ENCODE measurements around the gene TNFRSF4.

The TNFRSF4 gene

DNA sequence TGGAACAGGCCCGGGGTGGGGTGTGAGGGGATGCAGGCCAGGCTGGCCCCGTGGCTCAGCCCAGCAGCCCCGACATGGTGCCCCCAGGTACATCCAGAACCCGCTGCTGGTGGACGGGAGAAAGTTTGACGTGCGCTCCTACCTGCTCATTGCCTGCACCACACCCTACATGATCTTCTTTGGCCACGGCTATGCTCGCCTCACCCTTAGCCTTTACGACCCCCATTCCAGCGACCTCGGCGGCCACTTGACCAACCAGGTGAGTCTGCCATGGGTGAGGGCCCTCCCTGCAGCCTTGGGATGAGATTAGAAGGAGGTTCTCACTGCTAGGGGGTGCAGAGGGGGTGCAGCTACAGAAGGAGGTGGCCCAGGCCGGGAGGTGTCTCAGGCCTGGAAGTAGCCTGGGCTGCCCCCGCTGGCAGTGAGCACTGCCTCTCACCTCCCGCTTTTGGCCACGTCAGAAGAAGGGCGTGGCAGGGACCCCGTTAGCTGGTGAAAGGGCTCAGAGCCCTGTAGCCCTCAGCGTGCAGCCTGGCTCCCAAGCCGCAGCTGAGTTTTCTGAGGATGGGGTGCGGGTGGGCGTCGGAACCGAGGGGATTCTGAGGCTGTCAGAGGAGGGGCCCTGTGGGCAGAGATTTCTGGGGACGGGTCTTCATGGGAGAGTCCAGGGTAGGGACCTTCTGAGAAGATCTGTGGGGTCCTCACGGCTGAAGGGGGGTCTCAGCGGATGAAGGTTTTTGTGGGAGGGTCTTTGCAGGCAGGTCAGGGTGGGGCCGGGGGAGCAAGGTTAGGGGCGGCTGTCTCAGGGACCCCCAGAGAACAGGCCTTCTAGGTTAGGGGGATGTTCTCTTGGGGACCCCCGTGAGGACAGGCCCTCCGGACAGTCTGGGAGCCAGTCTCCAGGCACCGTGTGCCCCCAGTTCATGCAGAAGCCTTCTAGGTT lies 29.8 kb downstream of the TNFRSF4 start:
- H3K4me3 ChIP-seq (ENCODE audit: low read depth, low read length): no peak overlapping the region
- DNase-seq (ENCODE audit: low read depth, low spot score): no peak
- in situ Hi-C loops (cut with HindIII; ENCODE audit: low sequenced_read_pairs): no loop called here
- TF ChIP-seq, protein P1, sequence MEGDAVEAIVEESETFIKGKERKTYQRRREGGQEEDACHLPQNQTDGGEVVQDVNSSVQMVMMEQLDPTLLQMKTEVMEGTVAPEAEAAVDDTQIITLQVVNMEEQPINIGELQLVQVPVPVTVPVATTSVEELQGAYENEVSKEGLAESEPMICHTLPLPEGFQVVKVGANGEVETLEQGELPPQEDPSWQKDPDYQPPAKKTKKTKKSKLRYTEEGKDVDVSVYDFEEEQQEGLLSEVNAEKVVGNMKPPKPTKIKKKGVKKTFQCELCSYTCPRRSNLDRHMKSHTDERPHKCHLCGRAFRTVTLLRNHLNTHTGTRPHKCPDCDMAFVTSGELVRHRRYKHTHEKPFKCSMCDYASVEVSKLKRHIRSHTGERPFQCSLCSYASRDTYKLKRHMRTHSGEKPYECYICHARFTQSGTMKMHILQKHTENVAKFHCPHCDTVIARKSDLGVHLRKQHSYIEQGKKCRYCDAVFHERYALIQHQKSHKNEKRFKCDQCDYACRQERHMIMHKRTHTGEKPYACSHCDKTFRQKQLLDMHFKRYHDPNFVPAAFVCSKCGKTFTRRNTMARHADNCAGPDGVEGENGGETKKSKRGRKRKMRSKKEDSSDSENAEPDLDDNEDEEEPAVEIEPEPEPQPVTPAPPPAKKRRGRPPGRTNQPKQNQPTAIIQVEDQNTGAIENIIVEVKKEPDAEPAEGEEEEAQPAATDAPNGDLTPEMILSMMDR (IDR thresholded peaks at IDR 0.05; ENCODE audit: low read depth, low read length): no peak

DNA sequence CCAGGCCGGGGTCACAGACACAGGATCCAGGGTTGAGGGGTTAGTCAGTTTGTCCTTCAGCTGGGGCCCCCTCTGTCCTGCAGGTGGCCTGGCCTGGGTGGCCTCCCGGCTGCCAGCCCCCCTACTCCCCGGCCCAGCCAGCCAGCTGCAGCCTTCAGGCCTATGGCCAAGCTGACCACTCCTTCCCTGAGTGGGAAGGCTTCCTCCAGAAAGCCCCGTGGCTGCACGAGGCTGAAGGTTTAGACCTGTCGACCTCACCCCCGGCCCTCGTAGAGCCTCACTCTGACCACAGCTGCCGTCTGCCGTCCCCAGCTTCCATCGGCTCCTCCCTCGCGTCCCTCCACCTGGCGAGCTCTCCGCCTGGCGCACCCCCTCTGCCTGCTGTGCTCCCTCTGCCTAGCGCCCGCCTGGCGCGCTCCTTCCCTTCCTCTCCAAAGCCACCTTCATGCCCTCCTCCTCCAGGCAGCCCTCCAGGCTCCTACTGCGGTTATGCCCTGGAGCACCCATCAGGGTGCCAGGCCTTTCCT lies 30.7 kb downstream of the TNFRSF4 start:
- no peak overlapping the region for H3K4me3 ChIP-seq (ENCODE audit: low read depth, low read length)
- no peak for DNase-seq (ENCODE audit: low read depth, low spot score)
- in situ Hi-C loops (cut with HindIII; ENCODE audit: low sequenced_read_pairs): no loop called here
- TF ChIP-seq, protein P1 (IDR thresholded peaks at IDR 0.05; ENCODE audit: low read depth, low read length): no peak

DNA sequence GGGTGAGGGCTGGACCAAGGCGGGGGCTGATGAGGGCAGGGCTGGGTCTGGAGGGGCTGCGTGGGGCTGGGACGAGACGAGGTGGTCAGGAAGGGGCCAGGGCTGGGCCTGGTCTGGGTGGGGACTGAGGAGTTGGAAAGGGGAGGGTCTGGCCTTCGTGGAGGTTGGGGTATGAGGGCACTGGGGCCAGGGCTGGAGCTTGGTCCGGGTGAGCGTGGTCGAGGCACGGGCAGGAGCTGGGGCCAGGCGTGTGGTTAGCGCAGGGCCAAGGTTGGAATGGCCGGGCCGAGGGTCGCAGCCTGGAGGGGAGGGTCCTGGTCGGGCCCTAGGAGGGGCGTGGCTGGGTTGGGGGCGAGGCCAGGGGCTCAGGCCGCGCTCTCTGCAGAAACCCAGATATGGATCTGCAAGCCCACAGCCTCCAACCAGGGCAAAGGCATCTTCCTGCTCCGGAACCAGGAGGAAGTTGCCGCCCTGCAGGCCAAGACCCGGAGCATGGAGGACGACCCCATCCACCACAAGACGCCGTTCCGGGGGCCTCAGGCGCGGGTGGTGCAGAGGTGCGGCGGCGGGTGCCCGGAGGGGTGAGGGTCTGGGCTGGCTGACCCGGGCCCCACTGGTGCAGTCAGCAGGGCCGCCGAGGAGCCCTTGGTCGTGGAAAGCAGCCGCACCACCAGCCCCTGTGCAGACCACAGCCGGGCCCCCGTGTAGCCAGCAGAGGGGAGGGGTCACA lies 31.3 kb downstream of the TNFRSF4 start:
- no peak for DNase-seq (ENCODE audit: low read depth, low spot score)
- in situ Hi-C loops (cut with HindIII; ENCODE audit: low sequenced_read_pairs): no loop called here
- TF ChIP-seq, protein P1 (IDR thresholded peaks at IDR 0.05; ENCODE audit: low read depth, low read length): no peak
- H3K4me3 ChIP-seq (ENCODE audit: low read depth, low read length): no peak overlapping the region

DNA sequence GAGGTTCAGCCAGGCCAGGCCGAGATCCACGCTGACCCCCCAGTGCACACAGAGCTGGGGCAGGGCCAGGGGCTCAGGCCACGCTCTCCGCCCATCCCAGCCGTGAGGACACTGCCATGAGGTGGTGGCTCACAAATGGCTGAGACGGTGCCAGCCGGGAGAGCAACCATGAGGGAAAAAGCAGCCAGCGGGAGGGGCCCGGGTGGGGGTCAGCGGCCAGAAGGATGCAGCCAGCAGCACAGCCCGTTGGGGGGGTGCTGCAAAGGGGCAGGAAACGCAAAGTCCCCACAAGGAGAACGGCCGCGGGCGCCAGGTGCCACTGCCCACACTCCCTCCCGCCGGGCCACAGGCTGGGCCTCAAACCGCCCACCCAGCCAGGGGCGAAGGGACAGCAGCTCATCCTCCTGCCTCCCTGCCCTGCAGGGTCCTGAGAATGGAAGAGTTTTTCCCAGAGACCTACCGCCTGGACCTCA lies 32.0 kb downstream of the TNFRSF4 start:
- no peak overlapping the region for H3K4me3 ChIP-seq (ENCODE audit: low read depth, low read length)
- no peak for DNase-seq (ENCODE audit: low read depth, low spot score)
- TF ChIP-seq, protein P1 (IDR thresholded peaks at IDR 0.05; ENCODE audit: low read depth, low read length): no peak
- in situ Hi-C loops (cut with HindIII; ENCODE audit: low sequenced_read_pairs): no loop called here

DNA sequence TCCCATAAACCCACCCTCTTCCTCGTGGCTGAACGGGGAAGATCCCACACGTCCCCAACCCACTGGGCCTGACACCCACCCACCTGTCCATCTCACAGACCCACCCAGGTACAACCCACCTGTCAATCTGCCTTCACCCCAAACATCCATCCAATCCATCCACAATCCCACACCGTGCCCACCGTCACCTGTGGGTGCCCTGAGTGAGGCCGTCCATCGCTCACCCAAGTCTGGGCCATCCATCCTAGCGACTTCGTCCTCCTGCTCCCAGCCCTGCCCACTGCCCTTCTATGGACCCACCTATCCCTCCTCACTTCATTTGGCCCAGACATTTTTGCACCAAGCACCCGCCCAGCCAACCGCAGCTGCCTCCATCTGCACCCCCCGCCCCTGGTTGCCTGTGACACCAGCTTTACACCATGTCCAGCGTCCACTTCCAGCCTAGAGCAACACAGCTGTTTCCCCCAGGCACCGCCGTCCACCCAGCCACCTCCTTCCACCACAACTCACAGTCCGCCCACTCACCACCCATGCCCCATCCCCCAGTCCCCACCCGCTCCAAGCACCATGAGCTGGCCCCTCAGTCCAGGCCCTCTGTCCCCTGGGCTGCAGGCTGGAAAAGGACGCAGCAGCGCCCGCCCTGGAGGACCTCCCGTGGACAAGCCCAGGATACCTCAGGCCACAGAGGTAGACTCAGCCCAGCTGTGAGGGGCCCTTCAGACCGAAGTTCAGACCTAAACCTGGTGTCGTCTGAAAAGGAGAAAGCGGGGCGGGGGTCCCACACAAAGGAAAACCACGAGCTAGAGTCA lies 32.6 kb downstream of the TNFRSF4 start:
- no peak overlapping the region for H3K4me3 ChIP-seq (ENCODE audit: low read depth, low read length)
- in situ Hi-C loops (cut with HindIII; ENCODE audit: low sequenced_read_pairs): no loop called here
- DNase-seq (ENCODE audit: low read depth, low spot score): no peak
- TF ChIP-seq, protein P1 (IDR thresholded peaks at IDR 0.05; ENCODE audit: low read depth, low read length): no peak

All from astrocyte of the spinal cord (primary cell).